Measurements from ENCODE around the gene SEPTIN5. TPM values are rescaled to one million over a fixed set of nuclear protein-coding genes. Genes with fewer than 3 reads are reported as not detected.

The SEPTIN5 gene
- total and polyA plus RNA-seq, 9 of the 15 experiments (the other 6 are each of a cell fraction or from before 2014, with no cell fraction given), result 0.03 to 195 (median 119) TPM

DNA sequence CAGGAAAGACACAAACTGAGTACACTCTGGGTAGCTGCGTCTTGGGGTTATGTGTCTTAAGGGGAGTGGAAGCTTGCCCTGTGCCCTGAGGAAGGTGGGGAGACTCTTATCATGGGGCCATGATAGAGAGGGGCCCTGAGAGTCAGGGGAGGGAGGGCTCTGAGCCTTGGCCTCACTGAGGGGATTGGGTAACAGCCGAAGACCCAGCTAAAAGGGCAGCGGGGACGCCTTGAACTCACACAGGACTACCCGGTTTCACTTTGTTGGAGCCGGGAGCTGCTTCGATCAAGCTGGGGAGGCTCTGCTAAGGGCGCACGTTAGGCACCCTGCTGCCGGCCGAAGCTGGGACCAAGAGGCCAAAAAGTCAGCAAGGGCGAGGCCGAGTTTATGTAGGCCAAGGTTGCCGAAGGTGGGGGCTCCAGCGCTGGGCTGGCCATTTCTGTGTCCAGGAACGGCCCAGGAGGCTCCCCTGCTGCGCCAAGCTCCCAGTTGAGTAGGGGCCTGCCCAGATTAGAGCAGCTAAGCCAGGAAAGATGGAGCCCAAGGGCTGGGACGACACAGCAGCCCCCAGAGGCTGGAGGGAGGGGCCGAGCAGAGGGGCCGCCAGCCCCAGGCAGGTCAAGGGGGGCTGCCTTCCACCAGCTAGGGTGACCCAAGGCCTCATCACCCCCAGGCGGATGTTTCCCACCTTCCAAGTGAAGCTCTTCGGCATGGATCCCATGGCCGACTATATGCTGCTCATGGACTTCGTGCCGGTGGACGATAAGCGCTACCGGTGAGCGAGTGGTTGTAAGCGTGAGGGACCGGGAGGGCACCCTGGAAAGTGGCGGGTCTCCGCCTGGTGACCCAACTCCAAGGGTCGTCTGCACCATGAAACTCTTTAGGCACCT, 48.5 kb downstream of the SEPTIN5 start (continued):
- TF ChIP-seq SMAD3 (CRISPR knock-in tag; conservative IDR thresholded peaks at IDR 0.05) (no peak), MTA1 (IDR thresholded peaks at IDR 0.05; ENCODE audit: borderline replicate concordance) (no peak)

DNA sequence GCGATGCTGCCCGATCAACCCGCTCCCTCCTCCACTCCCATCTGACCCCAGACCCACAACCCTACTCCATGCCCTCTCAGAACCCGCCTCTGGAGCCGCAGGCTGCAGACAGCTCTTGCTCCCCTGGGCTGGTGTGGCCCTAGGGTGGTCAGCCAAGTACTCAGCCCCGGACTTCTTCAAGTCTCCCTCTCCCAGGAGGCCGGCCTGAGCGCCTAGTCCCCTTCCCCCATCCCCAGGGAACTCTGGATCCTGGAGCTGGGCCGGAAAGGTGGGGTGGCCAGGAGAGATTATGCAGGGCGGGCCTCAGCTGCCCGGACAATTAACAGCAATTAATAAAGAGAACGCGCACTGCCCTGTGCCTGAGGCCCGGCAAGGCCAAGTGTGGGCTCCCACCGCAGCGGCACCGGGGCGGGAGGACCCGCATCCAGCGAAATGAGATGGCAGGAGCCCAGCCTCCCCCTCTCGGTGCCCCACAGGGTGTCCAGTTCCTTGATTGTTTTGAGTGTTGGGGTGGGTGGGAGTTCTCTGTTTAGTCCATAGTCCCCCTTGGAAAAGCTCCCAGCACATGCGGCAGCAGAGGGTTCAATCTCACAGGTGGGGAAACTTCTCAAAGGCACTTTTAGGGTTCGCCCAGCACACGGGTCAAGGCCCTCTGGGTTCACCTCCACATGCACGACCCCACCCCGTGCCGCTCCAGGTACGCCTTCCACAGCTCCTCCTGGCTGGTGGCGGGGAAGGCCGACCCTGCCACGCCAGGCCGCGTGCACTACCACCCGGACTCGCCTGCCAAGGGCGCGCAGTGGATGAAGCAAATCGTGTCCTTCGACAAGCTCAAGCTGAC, 49.4 kb downstream of the SEPTIN5 start:
- H3K9me3 ChIP-seq (replicated peaks; ENCODE audit: control insufficient read depth, insufficient read depth, low read depth, low read length), result no peaks in the 10 kb centered on the region
- no peak overlapping the region for H2AFZ ChIP-seq (ENCODE audit: low read depth, low read length)
- peaks cover 9% of the 10 kb centered on the region for H3K9me1 ChIP-seq (ENCODE audit: control insufficient read depth, insufficient read depth, low read length)
- H3K27me3 ChIP-seq (ENCODE audit: control insufficient read depth in 2 of 2, insufficient read depth in 2 of 2, low read length in 2 of 2), result peaks cover 5 to 16% of the 10 kb centered on the region in 2 experiments; a peak in 4 of 5 replicates
- whole genome bisulfite sequencing (ENCODE audit: insufficient coverage, low coverage, missing lambda C conversion rate), result 75% methylated on average over 39 of the region's 39 CpGs
- H3K36me3 ChIP-seq (ENCODE audit: control insufficient read depth, insufficient read depth, low read length), result peaks cover 8% of the 10 kb centered on the region; the same call in 1 of the 3 replicates
- H3K9ac ChIP-seq (ENCODE audit: insufficient read depth in 1 of 2, low read depth in 2 of 2, low read length in 2 of 2), result peak overlapping the region in 1 of 2 experiments; percentile 87; a peak in 2 of 4 replicates
- no peak overlapping the region for H3K4me3 ChIP-seq
- peaks cover 12 to 92% of the 10 kb centered on the region in 2 experiments; a peak in 3 of 5 replicates for H3K4me1 ChIP-seq (replicated peaks in 1 of 2; ENCODE audit: control insufficient read depth in 2 of 2, insufficient read depth in 2 of 2, low read length in 2 of 2)
- no peak for FAIRE-seq
- H3K4me2 ChIP-seq (ENCODE audit: insufficient read depth, low read length), result no peak overlapping the region
- H3K79me2 ChIP-seq (ENCODE audit: control insufficient read depth, insufficient read depth, low read length), result peaks cover 25% of the 10 kb centered on the region
- POLR2A ChIA-PET, result interaction anchor here (0.6 to 6.7 kb wide), 22 partner anchors 10 to 184 kb away, joined by 3 to 78 read pairs (median 4); partner anchors contain the start of genes GNB1L and RTL10
- CTCF ChIA-PET (ENCODE audit: low intra/inter-chr PET ratio), result no interaction called here
- in situ Hi-C loops (cut with MboI), result no loop called here
- no peak for DNase-seq (ENCODE audit: extremely low read depth in 1 of 4, low spot score in 3 of 4)
- ATAC-seq, result no peak
- H3K27ac ChIP-seq (ENCODE audit: extremely low read depth, low read depth, low read length), result no peak overlapping the region
- no TSS peak for BruUV-seq (replicated peaks)
- intact Hi-C loops (cut with micrococcal nuclease), result no loop called here
- H4K20me1 ChIP-seq (replicated peaks; ENCODE audit: control insufficient read depth, insufficient read depth, low read length), result no peaks in the 10 kb centered on the region; the same call in 1 of the 2 replicates
- TF ChIP-seq XRCC4 (IDR thresholded peaks at IDR 0.05; ENCODE audit: extremely low read depth, insufficient read depth, insufficient read length), result no peak
- TF ChIP-seq ZNF512 (tag; IDR thresholded peaks at IDR 0.05), result no peak
- TF ChIP-seq MBD2 (IDR thresholded peaks at IDR 0.05; ENCODE audit: borderline replicate concordance, low read depth), result no peak
- TF ChIP-seq HMGN3 (IDR thresholded peaks at IDR 0.05; ENCODE audit: borderline replicate concordance, extremely low read depth, insufficient read length, low read depth, low read length), result peak; percentile 33
- no peak for TF ChIP-seq MECOM (CRISPR knock-in tag; IDR thresholded peaks at IDR 0.05)
- peak; percentile 42 for TF ChIP-seq KDM5B (IDR thresholded peaks at IDR 0.05; ENCODE audit: insufficient replicate concordance, low read depth, low read length)
- TF ChIP-seq KLF1 (tag; IDR thresholded peaks at IDR 0.05), result no peak
- no peak for TF ChIP-seq PREB (CRISPR knock-in tag; IDR thresholded peaks at IDR 0.05)
- TF ChIP-seq ATF1 (CRISPR knock-in tag; IDR thresholded peaks at IDR 0.05), result no peak
- TF ChIP-seq ATF1 (tag; IDR thresholded peaks at IDR 0.05), result no peak
